ENCODE data around the gene KRTAP10-4.

- TF ChIP-seq EP300 (IDR thresholded peaks at IDR 0.05), result no peak
- TF ChIP-seq POLR2A (IDR thresholded peaks at IDR 0.05), result no peak
These were observed 32.7 kb upstream of the KRTAP10-4 start for GRCh38 chr21:44540741-44541288.
